CD1c-positive myeloid dendritic cell (primary cell): Measurements from ENCODE around the gene UGT1A3.

Source experiments
- DNase-seq: peaks from one replicate; pipeline ENCODE4 v3.0.0-alpha.2; 2016; ENCODE audit errors: extremely low spot score

UGT1A3 gene

GRCh38 chr2:233816771-233817170 is 87.9 kb downstream of the UGT1A3 start:
- no peak for DNase-seq

- no peak for DNase-seq
Measured at GRCh38 chr2:233817361-233817911, 88.6 kb downstream of the UGT1A3 start.

DNA sequence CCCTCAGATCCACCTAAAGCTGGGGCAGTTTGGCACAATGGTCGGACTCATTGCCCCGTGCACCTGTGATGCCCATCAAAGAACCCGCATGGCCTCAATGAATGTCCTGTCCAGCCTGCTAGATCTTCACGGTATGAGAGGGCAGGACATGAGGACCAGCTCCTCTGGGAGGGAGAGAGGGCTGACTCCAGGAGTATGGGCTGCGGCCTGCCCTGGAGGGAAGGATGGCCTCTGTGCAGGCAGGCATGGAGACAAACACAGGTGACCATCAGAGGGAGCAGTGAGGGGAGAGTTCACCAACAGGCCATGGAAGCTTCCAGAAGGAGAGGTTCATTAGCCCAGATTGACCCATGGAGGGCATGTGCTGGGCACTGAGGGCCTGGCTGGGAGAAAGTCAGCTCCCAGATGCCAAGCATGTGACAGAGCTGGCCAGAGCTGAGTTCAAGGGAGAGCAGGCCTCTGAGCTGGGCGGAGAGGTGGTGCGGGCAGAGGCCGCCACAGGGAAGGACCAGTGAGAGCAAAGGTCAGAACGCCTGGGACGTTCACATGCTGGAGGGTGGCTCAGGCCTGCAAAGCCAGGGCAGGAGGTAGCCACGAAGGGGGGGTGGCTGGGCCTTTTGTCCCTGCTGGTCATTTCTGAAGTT is 89.3 kb downstream of the UGT1A3 start:
- no peak for DNase-seq

DNA sequence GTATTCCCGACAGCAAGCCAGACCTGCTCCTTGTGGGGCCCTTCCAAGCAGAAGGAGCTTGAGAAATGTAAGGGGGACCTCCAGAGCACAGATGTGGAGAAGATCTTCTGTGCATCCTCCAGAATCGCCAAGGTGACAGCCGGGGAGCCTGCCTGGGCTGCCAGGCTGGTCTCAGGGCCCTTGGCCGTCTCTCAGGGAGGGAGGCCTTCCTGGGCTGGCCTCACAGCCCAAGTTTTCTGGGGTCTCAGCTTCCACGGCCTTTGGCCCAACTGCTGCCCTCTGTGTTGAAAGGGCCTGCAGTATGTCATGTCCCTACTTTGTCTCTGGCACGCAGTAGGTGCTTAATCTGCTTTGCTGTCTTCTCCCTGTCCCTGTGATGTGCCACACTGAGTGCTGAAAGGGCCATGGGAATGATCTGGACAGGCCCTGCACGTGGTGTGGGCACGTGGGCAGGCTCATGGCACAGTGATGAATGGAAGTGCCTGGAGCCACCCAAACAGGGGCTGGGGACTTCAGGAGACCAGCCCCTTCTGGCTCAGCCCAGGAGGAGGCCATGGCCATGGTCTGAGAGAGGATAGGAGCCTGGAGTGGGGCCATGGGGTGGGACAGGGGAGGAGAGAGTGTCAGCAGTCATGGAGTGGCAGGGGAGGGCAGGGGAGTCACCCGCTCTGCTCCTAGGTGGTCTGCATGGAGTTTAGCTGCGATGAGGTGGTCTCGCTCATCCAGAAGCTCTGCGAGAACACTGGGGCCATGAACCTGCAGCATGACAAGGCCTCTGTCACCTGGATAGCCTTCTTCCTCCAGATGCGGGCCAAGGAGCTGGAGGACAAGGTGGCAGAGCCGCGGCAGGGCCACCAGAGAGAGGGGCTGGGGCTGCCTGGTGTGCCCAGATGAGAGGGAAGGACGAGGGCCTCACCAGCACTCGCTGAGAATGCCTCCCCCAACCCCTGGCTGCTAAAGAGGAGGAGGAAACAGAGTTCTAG is 90.1 kb downstream of the UGT1A3 start:
- no peak for DNase-seq

- DNase-seq = no peak
Measured at GRCh38 chr2:233819884-233820773, 91.3 kb downstream of the UGT1A3 start.

- no peak for DNase-seq
Measured at GRCh38 chr2:233820774-233821105, 91.9 kb downstream of the UGT1A3 start.

- DNase-seq = no peak
Measured at GRCh38 chr2:233821196-233821595, 92.4 kb downstream of the UGT1A3 start.

DNA sequence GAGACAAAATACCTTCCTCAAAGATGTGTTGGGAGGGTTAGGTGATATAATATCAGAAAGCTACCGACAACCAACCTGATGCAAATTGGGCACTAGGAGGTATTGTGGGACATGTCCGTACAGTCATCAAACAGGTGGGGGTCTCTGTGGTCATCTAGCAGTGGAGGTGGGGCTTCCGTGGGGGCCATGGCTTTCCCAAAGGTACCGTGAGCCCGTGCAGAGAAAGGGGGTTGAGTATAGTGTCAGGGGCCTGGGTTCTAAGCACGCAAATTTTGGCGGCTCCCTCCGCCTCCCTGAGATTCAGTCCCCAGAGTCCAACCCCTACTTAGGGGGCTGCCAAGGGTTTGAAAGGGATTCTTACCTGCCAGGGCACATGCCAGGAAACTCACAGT is 92.9 kb downstream of the UGT1A3 start:
- no peak for DNase-seq

GRCh38 chr2:233822101-233822771 is 93.4 kb downstream of the UGT1A3 start:
- DNase-seq = no peak
